PC-3 (cell line): ENCODE results near the gene ULBP2.

ENCODE experiments used
- EZH2 ChIP-seq: fragments of 300-600 bp; sonication (generic); IDR thresholded peaks from one replicate; pipeline ENCODE4 v1.6.1; 2017; ENCODE audit warnings: antibody characterized with exemption, mild to moderate bottlenecking, low read length; ENCODE audit not compliant: unreplicated experiment
- EZH2phosphoT487 ChIP-seq: fragments of 300-600 bp; sonication (generic); IDR thresholded peaks from 2 replicates; pipeline ENCODE4 v1.6.1; 2018; ENCODE audit warnings: mild to moderate bottlenecking, antibody characterized with exemption, low read length, borderline replicate concordance
- TF ChIP-seq, protein P1 (sequence below): fragments of 300-600 bp; sonication (generic); conservative IDR thresholded peaks from 2 replicates; pipeline ENCODE4 v1.5.1; 2017; ENCODE audit warnings: antibody characterized with exemption, low read depth, mild to moderate bottlenecking, low read length

DNA sequence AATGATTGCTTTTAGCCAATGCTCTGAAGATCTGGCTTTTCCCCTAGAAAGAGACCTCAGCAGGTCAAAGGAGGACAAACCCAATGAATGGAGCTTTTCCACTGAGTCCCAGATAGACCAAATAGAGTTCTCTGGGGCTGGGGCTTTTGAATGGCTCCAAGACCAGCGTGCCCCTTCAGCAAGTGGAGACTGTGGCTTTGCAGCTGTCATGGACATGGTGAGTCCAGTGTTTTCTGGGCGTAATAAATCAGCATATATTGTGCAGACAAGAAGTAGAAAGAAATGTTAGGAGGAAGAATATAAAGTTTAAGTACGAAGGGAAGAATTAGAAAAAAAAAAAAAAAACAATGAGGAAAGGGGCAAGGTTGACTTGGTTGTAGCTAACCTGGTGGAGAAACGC, 50.0 kb downstream of the ULBP2 start:
- TF ChIP-seq, protein P1, sequence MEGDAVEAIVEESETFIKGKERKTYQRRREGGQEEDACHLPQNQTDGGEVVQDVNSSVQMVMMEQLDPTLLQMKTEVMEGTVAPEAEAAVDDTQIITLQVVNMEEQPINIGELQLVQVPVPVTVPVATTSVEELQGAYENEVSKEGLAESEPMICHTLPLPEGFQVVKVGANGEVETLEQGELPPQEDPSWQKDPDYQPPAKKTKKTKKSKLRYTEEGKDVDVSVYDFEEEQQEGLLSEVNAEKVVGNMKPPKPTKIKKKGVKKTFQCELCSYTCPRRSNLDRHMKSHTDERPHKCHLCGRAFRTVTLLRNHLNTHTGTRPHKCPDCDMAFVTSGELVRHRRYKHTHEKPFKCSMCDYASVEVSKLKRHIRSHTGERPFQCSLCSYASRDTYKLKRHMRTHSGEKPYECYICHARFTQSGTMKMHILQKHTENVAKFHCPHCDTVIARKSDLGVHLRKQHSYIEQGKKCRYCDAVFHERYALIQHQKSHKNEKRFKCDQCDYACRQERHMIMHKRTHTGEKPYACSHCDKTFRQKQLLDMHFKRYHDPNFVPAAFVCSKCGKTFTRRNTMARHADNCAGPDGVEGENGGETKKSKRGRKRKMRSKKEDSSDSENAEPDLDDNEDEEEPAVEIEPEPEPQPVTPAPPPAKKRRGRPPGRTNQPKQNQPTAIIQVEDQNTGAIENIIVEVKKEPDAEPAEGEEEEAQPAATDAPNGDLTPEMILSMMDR = no peak
- TF ChIP-seq EZH2phosphoT487 (no peak), EZH2 (no peak)
